ENCODE results near the gene SERPINB7.

The SERPINB7 gene

DNA sequence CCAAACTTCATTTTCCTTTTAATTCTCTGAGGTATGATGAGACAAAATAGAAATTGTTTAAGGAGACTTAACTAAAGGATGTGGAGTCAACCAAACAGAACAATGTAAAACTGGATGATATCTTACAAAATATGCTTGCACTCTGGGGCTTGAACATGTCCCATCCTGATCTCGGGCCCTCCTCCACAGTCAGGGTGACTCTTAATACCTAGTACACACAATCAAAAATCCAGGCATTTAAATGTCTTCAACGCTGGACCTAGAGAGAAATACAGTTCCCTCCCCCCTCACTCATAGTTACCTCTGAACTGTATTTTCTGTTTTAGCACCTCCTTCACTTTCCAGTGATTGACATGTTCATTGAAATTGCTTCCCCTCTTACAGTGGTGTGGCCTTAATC, 75.4 kb downstream of the SERPINB7 start:
- H3K27me3 Mint-ChIP-seq: peaks cover 2% of the 10 kb centered on the region
- no peaks in the 10 kb centered on the region for H3K36me3 Mint-ChIP-seq
- H3K4me3 Mint-ChIP-seq: no peak overlapping the region
- peaks cover 3% of the 10 kb centered on the region for H3K9me3 Mint-ChIP-seq (ENCODE audit: low read depth)
- H3K4me1 Mint-ChIP-seq (ENCODE audit: low read depth): no peaks in the 10 kb centered on the region
- no peak overlapping the region for H3K27ac Mint-ChIP-seq
